AG04450 (cell line): ENCODE measurements around the gene LGI1. TPM values are rescaled to one million over a fixed set of nuclear protein-coding genes. Genes with fewer than 3 reads are reported as not detected.
A peak's percentile ranks its signal among the peaks of the same experiment; 100 is the strongest.

Experiments
- CTCF ChIA-PET: fragments of 300-600, 350-600 bp; formaldehyde crosslinking; extraction: SDS; loops from one replicate; lab custom pipeline; 2022; ENCODE audit warnings: antibody characterized with exemption, inconsistent platforms; lab: Charles Lee
- POLR2A ChIA-PET: fragments of 350-600 bp; formaldehyde crosslinking; extraction: SDS; loops from one replicate; lab custom pipeline; 2021; ENCODE audit warnings: antibody characterized with exemption, inconsistent platforms; lab: Yijun Ruan, JAX
- DNase-seq: peaks from one replicate; pipeline ENCODE4 v3.0.0-alpha.2; 2011; ENCODE audit warnings: low read depth, low spot score
- H3K27ac ChIP-seq: one replicate; pipeline ENCODE4 v1.5.1; 2012; ENCODE audit warnings: low read depth, low read length, control low read depth
- H3K27me3 ChIP-seq: one replicate; pipeline ENCODE4 v1.6.0; 2012; ENCODE audit warnings: low read length; ENCODE audit not compliant: control insufficient read depth, insufficient read depth
- H3K4me3 ChIP-seq: 2 replicates; pipeline ENCODE4 v1.5.1; 2011; ENCODE audit warnings: mild to moderate bottlenecking, low read depth, low read length, control low read depth
- H3K9me3 ChIP-seq: 2 replicates; pipeline ENCODE4 v1.5.1; 2012; ENCODE audit warnings: low read length; ENCODE audit not compliant: control insufficient read depth, insufficient read depth
- polyA plus RNA-seq: library from polyadenylated mRNA; depleted of rRNA; stranded (reverse); fragments of >200 nt; gene quantifications from 2 replicates; pipeline ENCODE4 v1.2.3, GENCODE V29; 2011
- TF ChIP-seq, protein P1 (sequence below): IDR thresholded peaks from 2 replicates; pipeline ENCODE4 v1.5.1; 2011; ENCODE audit warnings: low read depth, low read length, control low read depth, inconsistent platforms

The LGI1 gene
- polyA plus RNA-seq, 1 experiment, result not detected

DNA sequence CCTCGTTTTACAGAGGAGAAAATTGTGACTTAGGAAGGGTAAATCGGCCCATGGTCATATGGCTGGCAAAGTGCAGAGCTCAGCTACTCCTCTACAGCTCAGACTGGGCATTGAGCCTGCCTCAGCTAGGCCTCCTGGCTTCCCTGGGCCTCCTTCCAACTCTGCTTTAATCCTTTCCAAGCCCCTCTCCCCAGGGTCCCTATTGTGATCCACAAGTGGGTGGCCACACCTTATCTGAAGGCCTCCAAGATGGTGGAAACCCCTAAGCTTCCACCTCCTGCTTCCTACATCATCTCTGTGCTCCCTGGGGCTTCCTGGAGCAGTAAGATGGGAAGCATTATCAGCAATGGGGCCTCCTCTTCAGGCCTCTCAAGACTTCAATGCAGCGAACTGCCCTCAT lies 3.0 kb upstream of the LGI1 start:
- H3K27ac ChIP-seq, result no peak overlapping the region
- TF ChIP-seq, protein P1, sequence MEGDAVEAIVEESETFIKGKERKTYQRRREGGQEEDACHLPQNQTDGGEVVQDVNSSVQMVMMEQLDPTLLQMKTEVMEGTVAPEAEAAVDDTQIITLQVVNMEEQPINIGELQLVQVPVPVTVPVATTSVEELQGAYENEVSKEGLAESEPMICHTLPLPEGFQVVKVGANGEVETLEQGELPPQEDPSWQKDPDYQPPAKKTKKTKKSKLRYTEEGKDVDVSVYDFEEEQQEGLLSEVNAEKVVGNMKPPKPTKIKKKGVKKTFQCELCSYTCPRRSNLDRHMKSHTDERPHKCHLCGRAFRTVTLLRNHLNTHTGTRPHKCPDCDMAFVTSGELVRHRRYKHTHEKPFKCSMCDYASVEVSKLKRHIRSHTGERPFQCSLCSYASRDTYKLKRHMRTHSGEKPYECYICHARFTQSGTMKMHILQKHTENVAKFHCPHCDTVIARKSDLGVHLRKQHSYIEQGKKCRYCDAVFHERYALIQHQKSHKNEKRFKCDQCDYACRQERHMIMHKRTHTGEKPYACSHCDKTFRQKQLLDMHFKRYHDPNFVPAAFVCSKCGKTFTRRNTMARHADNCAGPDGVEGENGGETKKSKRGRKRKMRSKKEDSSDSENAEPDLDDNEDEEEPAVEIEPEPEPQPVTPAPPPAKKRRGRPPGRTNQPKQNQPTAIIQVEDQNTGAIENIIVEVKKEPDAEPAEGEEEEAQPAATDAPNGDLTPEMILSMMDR, result no peak
- H3K9me3 ChIP-seq, result no peaks in the 10 kb centered on the region
- H3K4me3 ChIP-seq, result no peak overlapping the region
- DNase-seq, result no peak
- POLR2A ChIA-PET, result no interaction called here
- CTCF ChIA-PET, result interaction anchor here (1.3 kb wide), 1 partner anchor 104 kb away, joined by 3 read pairs; no protein-coding TSS in a partner anchor
- H3K27me3 ChIP-seq, result peaks cover 37% of the 10 kb centered on the region

DNA sequence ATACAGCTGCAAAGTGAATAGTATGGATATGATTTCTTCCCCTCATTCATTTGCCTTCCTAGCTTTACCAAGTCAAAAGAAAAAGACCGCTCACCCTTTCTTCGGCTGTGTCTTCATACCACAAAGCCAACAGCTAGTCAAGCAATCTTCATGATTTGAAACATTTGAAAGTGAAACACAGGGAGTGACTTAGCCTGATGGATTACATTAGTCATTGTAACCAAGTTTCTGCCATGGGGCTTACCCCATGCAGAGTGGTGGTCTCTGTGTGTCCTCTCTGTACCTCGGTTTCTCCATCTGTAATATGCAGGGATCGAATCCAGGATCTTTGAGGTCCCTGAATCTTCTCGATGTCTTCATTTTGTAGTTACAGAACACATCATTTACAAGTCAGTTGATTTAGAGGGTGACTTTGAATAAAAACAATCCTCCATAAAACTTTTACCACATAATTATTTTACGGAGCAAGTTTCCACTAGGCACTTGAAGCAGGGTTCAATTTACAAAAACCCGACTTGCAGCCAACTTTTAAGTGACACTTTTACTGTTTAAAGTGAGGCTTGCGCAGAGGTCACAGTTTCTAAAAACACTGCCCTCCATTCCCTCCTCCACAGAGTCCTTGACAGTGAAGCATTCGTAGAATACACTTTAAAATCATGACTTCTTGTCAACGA lies 2.2 kb upstream of the LGI1 start:
- ChIA-PET POLR2A (no interaction called here), CTCF (no interaction called here)
- TF ChIP-seq, protein P1, result no peak
- Histone ChIP-seq H3K27me3 (peaks cover 41% of the 10 kb centered on the region), H3K27ac (no peak overlapping the region), H3K4me3 (no peak overlapping the region), H3K9me3 (no peaks in the 10 kb centered on the region)
- DNase-seq, result no peak

DNA sequence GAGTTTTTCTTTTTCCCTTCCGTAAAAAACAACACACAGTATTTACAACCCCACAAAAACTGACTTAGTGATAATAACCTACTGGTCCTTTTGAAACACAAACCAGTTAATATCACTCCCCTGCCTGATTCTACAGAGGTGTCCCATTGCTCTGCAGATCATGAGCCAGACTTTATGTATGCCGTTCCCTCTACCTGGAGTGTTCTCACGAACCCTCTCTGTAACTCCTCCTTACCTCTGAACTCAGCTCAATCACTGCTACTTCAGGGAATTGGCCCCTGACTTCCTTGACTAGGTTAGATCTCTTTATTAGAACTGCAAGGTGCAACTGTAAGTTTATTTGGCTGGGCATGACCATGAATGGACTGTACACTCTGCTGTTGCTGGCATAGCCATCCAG lies 1.6 kb upstream of the LGI1 start:
- ChIA-PET CTCF (no interaction called here), POLR2A (no interaction called here)
- H3K27me3 ChIP-seq, result peaks cover 44% of the 10 kb centered on the region

DNA sequence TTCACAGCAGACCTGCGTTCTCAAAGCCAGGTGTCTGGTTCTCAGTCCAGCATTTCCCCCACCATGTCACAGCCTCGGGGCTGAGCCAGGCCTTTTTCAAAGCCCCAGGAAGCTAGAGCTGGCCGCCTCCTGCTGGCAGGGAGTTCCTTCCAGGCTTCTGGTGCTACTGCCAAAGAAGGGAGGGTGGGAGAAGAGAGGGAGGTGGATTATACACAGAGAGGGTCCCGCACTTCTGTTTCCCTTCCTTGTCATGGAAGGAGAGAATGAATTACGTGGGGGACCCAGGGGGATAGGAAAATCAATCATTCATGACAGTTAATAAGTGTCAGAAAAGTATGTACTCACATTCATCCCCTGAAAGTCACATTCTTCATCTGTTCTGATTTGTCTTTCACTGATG lies 600 bp upstream of the LGI1 start:
- CTCF ChIA-PET, result no interaction called here

More for the DNA sequence above, 1.6 kb upstream of the LGI1 start:
- Histone ChIP-seq H3K9me3 (no peaks in the 10 kb centered on the region), H3K27ac (no peak overlapping the region), H3K4me3 (no peak overlapping the region)
- DNase-seq, result no peak
- TF ChIP-seq, protein P1, result no peak

DNA sequence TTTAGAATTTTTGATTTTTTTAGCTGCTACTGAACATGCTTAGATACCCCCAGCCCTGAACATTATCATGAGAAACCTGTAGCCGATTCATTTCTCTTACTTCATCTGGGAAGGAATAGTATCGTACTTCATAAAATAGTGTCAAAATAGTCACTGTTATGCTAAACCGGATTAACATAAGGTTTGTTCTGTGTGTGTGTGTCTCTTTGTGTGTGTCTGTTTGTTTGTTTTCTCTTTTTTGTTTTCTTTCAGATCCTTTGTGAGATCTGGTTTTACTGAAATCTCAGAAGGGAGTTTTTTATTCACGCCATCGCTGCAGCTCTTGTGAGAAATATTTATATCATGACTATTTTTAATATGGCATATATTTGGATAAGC lies 761 bp downstream of the LGI1 start:
- no peak overlapping the region for H3K4me3 ChIP-seq
- TF ChIP-seq, protein P1, result no peak
- no peak for DNase-seq
- H3K9me3 ChIP-seq, result no peaks in the 10 kb centered on the region
- peaks cover 57% of the 10 kb centered on the region for H3K27me3 ChIP-seq
- ChIA-PET POLR2A (no interaction called here), CTCF (interaction anchor here (1.4 kb wide), 2 partner anchors 12 to 13 kb away, joined by 3 read pairs; no protein-coding TSS in a partner anchor)
- H3K27ac ChIP-seq, result no peak overlapping the region

More for the DNA sequence above, 600 bp upstream of the LGI1 start:
- DNase-seq, result no peak
- POLR2A ChIA-PET, result interaction anchor here (0.7 kb wide), 1 partner anchor 10 kb away, joined by 3 read pairs; no protein-coding TSS in a partner anchor
- Histone ChIP-seq H3K27ac (no peak overlapping the region), H3K4me3 (no peak overlapping the region), H3K9me3 (no peaks in the 10 kb centered on the region), H3K27me3 (peaks cover 49% of the 10 kb centered on the region)
- TF ChIP-seq, protein P1, result peak; percentile 14; the same call in 1 of the 2 replicates
